Epithelial cell of prostate (primary cell): ENCODE data around the gene MLF2.

Source experiments
- DNase-seq: peaks from one replicate; pipeline ENCODE4 v3.0.0-alpha.2; 2011; ENCODE audit warnings: low read depth, low spot score
- H3K27ac ChIP-seq: fragments of 450-650 bp; 2 replicates; pipeline ENCODE4 v1.5.1; 2017; ENCODE audit warnings: mild to moderate bottlenecking

Gene MLF2

DNA sequence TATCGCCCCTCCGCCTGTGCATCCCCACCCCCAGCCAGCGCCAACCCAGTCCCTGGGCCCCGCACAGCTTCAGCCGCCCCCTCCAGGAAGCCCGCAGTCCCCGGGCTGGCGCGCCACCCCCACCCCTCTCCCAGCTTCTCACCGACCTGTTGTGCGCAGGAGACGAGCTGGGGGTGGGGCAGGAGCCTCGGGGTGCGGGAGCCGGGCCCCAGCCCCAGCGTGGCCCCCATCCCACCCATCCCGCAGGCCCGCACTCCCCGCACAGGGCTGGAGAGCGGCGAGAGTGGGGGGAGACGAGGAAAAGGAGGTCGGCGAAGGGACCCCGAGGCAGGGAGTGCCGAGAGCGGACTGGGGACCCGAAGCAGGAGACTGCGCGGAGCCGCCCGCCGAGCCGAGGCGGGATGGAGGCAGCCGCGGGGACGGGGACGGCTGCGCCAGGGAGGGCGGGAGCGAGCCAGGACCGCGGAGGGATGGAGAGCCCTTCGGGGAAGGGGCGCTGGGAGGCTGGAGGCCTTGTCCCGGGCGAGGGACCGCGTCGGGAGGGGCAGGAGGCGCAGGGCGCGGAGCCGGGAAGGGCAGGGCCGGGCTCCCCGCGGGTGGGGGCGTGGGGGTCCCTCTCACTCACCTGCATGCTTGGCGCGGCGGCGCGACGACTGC, 52.8 kb downstream of the MLF2 start:
- H3K27ac ChIP-seq, result no peak overlapping the region
- DNase-seq, result no peak

DNA sequence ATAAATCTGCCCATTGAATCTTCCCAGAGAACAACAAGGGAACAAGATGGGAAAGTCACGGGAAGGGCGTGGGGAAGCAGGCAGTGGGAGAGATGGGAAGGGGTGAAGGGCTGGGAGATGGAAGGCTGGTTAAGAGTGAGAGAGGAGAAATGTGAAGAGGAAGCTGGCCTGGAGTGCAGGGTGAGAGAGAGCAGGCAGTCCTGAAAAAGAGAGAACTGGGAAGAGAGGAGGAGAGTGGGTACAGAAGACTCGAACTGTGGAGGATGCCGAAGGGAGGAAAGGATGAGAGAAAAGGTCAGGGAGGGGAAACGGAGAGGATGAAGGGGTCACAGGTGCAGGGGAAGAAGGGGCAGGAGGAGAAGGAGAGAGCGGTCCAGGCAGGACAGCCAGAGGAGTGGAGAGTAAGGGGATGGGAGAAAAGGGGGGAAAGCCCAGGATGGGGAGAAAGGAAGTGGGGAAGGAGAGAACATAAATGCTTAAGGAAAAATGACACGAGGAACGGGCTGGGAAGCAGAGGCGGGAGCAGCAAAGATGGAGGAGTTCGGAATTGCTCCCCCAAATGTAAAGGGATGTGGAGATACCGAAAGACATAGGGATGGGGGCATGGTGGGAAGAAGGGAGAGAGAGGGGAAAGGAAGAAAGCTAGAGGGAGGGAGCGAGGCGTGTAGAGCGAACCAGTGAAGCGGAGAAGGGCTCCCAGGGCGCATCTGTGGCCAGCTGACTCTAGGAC, 53.5 kb downstream of the MLF2 start:
- H3K27ac ChIP-seq, result no peak overlapping the region

DNA sequence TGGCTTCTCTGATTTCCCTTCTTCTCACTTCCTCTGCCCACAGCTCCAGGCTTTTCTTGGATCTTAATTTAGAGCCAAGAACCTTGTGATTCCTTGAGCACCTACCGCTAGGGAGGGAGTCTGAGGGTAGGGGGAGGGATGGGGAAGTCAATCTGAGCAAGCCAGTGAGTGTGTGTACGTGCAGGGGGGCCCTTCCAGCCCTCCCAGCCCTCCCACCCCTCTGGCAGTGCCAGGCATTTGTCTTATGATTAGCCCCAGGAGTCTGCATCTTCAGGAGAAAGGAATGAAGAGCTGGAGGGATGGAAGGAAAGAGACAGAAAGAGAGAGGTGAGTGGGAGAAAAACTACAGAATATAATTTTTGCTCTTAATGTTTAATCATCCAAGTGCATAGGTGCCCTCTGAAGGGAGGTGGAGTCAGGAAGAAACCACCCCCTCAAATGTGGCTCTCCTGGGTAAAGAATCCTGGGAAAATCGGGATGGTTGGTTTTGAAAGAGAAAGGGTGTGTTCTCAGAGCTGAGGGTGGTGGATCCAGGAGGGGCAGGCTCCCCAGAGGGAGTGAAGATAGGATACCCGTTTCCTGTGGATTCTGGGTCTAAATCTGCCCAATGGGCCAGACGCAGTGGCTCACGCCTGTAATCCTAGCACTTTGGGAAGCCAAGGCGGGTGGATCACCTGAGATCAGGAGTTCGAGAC, 54.4 kb downstream of the MLF2 start:
- H3K27ac ChIP-seq, result no peak overlapping the region
- no peak for DNase-seq

More for the DNA sequence above, 53.5 kb downstream of the MLF2 start:
- DNase-seq, result no peak
